ENCODE results near the gene FGF11. TPM values are rescaled to one million over a fixed set of nuclear protein-coding genes. Genes with fewer than 3 reads are reported as not detected.

The FGF11 gene
- total and polyA plus RNA-seq, 2 of the 13 experiments (the other 11 are each of a cell fraction or from before 2014, with no cell fraction given): 0.20 to 7.6 TPM

DNA sequence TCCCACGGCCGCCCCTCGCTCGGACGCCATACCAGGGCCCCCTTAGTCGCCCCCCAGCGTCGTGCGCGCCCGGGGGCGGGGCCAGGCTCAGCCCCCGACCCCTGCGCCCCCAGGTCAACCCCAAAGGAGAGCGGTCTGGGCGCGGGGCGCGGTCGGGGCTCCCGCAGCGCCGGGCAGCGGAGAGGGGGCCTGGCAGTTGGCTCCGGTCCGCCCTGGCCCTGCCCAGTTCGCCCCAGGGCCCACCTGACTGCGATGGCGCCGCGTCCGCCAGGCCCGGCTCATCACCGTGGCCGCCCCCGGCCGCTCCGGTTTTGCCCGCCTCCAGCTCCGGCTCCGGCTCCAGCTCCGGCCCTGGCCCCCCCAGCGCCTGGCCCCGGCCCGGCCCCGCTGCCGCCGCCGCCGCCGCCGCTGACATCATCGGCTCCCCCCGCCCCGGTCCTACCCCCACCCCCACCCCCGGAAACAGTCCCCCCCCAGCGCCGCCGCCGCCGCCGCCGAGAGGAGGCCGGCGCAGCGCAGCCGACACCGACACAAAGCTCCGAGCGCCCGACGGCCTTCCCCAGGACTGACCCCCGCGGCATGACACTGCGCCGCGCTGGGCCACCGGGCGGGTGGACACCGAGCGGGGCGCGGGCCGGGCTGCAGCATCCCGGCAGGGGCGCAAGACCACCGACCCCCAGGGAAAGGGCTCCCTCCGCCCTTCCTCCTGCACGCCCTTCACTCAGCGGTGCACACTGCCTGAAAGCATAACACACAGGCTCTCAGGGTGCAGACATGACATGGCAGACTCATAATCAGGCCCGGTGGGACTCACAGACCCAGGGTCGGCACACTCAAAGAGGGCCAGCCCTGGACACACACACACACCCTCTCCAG lies 40.1 kb downstream of the FGF11 start, which contains the start of gene ZBTB4:
Gene ZBTB4, minus strand, starts transcription at position 419 of the 876 bp plus-strand sequence. CDS start 12,830 bp downstream, outside the sequence.
- H3K27me3 ChIP-seq (ENCODE audit: control insufficient read depth in 1 of 2, insufficient read depth in 2 of 2, low read length in 2 of 2): no peaks in the 10 kb centered on the region; a peak in 2 of 5 replicates
- peaks cover 74% of the 10 kb centered on the region for H3K4me1 ChIP-seq (ENCODE audit: insufficient read depth, low read length)
- no peak within 1 kb of the TSS for H2AFZ ChIP-seq (ENCODE audit: low read length)
- ChIA-PET CTCF (ENCODE audit: low intra/inter-chr PET ratio, low total read pairs) (no interaction called here), POLR2A (interaction anchor here (0.9 to 3.5 kb wide), 9 partner anchors 9 to 123 kb away, joined by 3 to 35 read pairs (median 5); partner anchors contain the start of genes CD68, CHRNB1, MPDU1 and PLSCR3)
- peak within 1 kb of the TSS; percentile 85 for H3K4me2 ChIP-seq (ENCODE audit: low read depth, low read length)
- H3K36me3 ChIP-seq (replicated peaks in 1 of 2; ENCODE audit: control insufficient read depth in 1 of 2, insufficient read depth in 2 of 2, low read length in 2 of 2): no peaks in the 10 kb centered on the region
- peak within 1 kb of the TSS; percentile 86 for H3K9ac ChIP-seq (ENCODE audit: insufficient read depth, low read depth, low read length)
- intact Hi-C loops (cut with micrococcal nuclease; ENCODE audit: unreplicated experiment) (loop anchor here (5.0 kb wide), 3 partner anchors 32 to 122 kb away; partner anchors contain the start of genes CHRNB1, TMEM256 and TMEM95), in situ Hi-C loops (cut with HindIII; ENCODE audit: extremely low pct_ligation_motif_present, low pct_unique_long_range_greater_than_20kb) (loop anchor here (5.0 kb wide), 1 partner anchor 42 kb away; the partner anchor contains the start of genes FGF11 and TMEM102)
- peak within 1 kb of the TSS; percentile 75 for H3K27ac ChIP-seq (ENCODE audit: extremely low read length, insufficient read depth, low read length)
- WGBS (ENCODE audit: low lambda C conversion rate): 7% methylated on average over 3 of the region's 92 CpGs
- FAIRE-seq (peak; percentile 21), ATAC-seq (peak; percentile 19), DNase-seq (ENCODE audit: low spot score) (peak; percentile 59)
- BruUV-seq (replicated peaks): no TSS peak
- H3K79me2 ChIP-seq (ENCODE audit: insufficient read depth, low read length): peaks cover 42% of the 10 kb centered on the region
- peak within 1 kb of the TSS; percentile 72 to 86 (median 79) for H3K4me3 ChIP-seq (replicated peaks in 1 of 3; ENCODE audit: insufficient read depth in 1 of 3, low read depth in 2 of 3, low read length in 3 of 3)
- peaks cover 26% of the 10 kb centered on the region for H4K20me1 ChIP-seq (ENCODE audit: insufficient read depth, low read length)
- H3K9me3 ChIP-seq (ENCODE audit: low read length): no peaks in the 10 kb centered on the region
- TF ChIP-seq MIER2 (CRISPR knock-in tag; IDR thresholded peaks at IDR 0.05) (no peak), ASH2L (IDR thresholded peaks at IDR 0.05; ENCODE audit: insufficient read length, low read depth, low read length) (peak; percentile 33), XRCC5 (optimal IDR thresholded peaks at IDR 0.05; ENCODE audit: low read length) (peak; percentile 13), ZNF543 (CRISPR knock-in tag; IDR thresholded peaks at IDR 0.05) (0 out of 2 replicates have a peak, but pooled peaks have one; percentile 12), ZC3H4 (CRISPR knock-in tag; IDR thresholded peaks at IDR 0.05; ENCODE audit: borderline replicate concordance) (0 out of 2 replicates have a peak, but pooled peaks have one; percentile 42), SP4 (CRISPR knock-in tag; IDR thresholded peaks at IDR 0.05) (0 out of 2 replicates have a peak, but pooled peaks have one; percentile 18), SKI (IDR thresholded peaks at IDR 0.05; ENCODE audit: partially characterized antibody) (peak; percentile 29), ZFY (CRISPR knock-in tag; IDR thresholded peaks at IDR 0.05) (peak; percentile 52), ZNF430 (CRISPR knock-in tag; IDR thresholded peaks at IDR 0.05) (peak; percentile 12; the same call in 1 of the 2 replicates), GABPB1 (CRISPR knock-in tag; IDR thresholded peaks at IDR 0.05) (peak; percentile 74; the same call in 1 of the 2 replicates), ETV6 (CRISPR knock-in tag; conservative IDR thresholded peaks at IDR 0.05) (no peak), SAP130 (CRISPR knock-in tag; IDR thresholded peaks at IDR 0.05; ENCODE audit: low read depth) (peak; percentile 9; the same call in 1 of the 2 replicates), RBM39 (IDR thresholded peaks at IDR 0.05; ENCODE audit: low read depth, low read length, poor library complexity, severe bottlenecking) (peak; percentile 8), ZNF607 (CRISPR knock-in tag; IDR thresholded peaks at IDR 0.05; ENCODE audit: borderline replicate concordance) (peak; percentile 1; the same call in 1 of the 2 replicates), ZNF674 (CRISPR knock-in tag; IDR thresholded peaks at IDR 0.05; ENCODE audit: low read depth) (no peak), WIZ (CRISPR knock-in tag; IDR thresholded peaks at IDR 0.05) (0 out of 2 replicates have a peak, but pooled peaks have one; percentile 27), HOXD1 (CRISPR knock-in tag; IDR thresholded peaks at IDR 0.05) (0 out of 2 replicates have a peak, but pooled peaks have one; percentile 56)
- TF ChIP-seq, protein P1, sequence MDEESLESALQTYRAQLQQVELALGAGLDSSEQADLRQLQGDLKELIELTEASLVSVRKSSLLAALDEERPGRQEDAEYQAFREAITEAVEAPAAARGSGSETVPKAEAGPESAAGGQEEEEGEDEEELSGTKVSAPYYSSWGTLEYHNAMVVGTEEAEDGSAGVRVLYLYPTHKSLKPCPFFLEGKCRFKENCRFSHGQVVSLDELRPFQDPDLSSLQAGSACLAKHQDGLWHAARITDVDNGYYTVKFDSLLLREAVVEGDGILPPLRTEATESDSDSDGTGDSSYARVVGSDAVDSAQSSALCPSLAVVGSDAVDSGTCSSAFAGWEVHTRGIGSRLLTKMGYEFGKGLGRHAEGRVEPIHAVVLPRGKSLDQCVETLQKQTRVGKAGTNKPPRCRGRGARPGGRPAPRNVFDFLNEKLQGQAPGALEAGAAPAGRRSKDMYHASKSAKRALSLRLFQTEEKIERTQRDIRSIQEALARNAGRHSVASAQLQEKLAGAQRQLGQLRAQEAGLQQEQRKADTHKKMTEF (CRISPR knock-in tag; IDR thresholded peaks at IDR 0.05): no peak
- TF ChIP-seq, protein P2, sequence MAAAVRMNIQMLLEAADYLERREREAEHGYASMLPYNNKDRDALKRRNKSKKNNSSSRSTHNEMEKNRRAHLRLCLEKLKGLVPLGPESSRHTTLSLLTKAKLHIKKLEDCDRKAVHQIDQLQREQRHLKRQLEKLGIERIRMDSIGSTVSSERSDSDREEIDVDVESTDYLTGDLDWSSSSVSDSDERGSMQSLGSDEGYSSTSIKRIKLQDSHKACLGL (CRISPR knock-in tag; IDR thresholded peaks at IDR 0.05): peak; percentile 32; the same call in 1 of the 2 replicates

Measured in HepG2 (cell line).